NCI-H128 (cell line): ENCODE measurements around the gene CYP1A1.

Experiments used
- DNase-seq: peaks from one replicate; lab custom pipeline; 2025; ENCODE audit not compliant: unreplicated experiment; lab: John Stamatoyannopoulos, UW

The CYP1A1 gene

GRCh38 chr15:74725225-74725774, at the start of gene CYP1A1:
Gene CYP1A1, minus strand, starts transcription at chr15:74725528. Its CDS starts 2,431 bp downstream, at chr15:74723097.
- DNase-seq: no peak

- no peak for DNase-seq
These were observed 48.5 kb upstream of the CYP1A1 start for GRCh38 chr15:74773731-74774252.

GRCh38 chr15:74773329-74773728, 48.0 kb upstream of the CYP1A1 start:
- DNase-seq: no peak

GRCh38 chr15:74770211-74770903, 45.0 kb upstream of the CYP1A1 start:
- DNase-seq: no peak

- no peak for DNase-seq
These were observed 44.2 kb upstream of the CYP1A1 start for GRCh38 chr15:74769463-74770025.

GRCh38 chr15:74768771-74769342, 43.5 kb upstream of the CYP1A1 start:
- peak; percentile 29 for DNase-seq

GRCh38 chr15:74768099-74768770, 42.9 kb upstream of the CYP1A1 start:
- no peak for DNase-seq

GRCh38 chr15:74767167-74768098, 42.1 kb upstream of the CYP1A1 start:
- DNase-seq: no peak

- no peak for DNase-seq
These were observed 38.1 kb upstream of the CYP1A1 start for GRCh38 chr15:74763416-74763815.

GRCh38 chr15:74762791-74763150, 37.4 kb upstream of the CYP1A1 start:
- DNase-seq: no peak

- no peak for DNase-seq
These were observed 33.4 kb upstream of the CYP1A1 start for GRCh38 chr15:74758736-74759135.

GRCh38 chr15:74754593-74755215, 29.4 kb upstream of the CYP1A1 start:
- DNase-seq: no peak

GRCh38 chr15:74752531-74752930, 27.2 kb upstream of the CYP1A1 start:
- DNase-seq: no peak

GRCh38 chr15:74752011-74752410, 26.7 kb upstream of the CYP1A1 start:
- DNase-seq: no peak

GRCh38 chr15:74750751-74751150, 25.4 kb upstream of the CYP1A1 start:
- DNase-seq: no peak

GRCh38 chr15:74749832-74750231, 24.5 kb upstream of the CYP1A1 start:
- DNase-seq: no peak

GRCh38 chr15:74748322-74748946, 23.1 kb upstream of the CYP1A1 start, which contains the start of gene CYP1A2:
Gene CYP1A2, plus strand, starts transcription at chr15:74748845. Its CDS starts 894 bp downstream, at chr15:74749739.
- no peak for DNase-seq

GRCh38 chr15:74746389-74746788, 21.1 kb upstream of the CYP1A1 start:
- DNase-seq: no peak

- DNase-seq: no peak
These were observed 17.1 kb upstream of the CYP1A1 start for GRCh38 chr15:74742422-74742821.
